Liver (tissue), 3 donors: Measurements from ENCODE around the gene SLIT1.

Experiments
- TAF1 ChIP-seq: conservative IDR thresholded peaks from 2 replicates; pipeline ENCODE4 v1.6.1; 2016; ENCODE audit warnings: antibody characterized with exemption, mild to moderate bottlenecking
- TF ChIP-seq, protein P1 (sequence below): fragments of 150-350 bp; IDR thresholded peaks from 2 replicates; pipeline ENCODE4 v1.5.1; 2017; ENCODE audit warnings: improper control_type of control experiment, low read depth, low read length; ENCODE audit not compliant: missing input control
- donor health status: healthy.
- donor health status: healthy.

- no peak for TF ChIP-seq TAF1
- TF ChIP-seq, protein P1, sequence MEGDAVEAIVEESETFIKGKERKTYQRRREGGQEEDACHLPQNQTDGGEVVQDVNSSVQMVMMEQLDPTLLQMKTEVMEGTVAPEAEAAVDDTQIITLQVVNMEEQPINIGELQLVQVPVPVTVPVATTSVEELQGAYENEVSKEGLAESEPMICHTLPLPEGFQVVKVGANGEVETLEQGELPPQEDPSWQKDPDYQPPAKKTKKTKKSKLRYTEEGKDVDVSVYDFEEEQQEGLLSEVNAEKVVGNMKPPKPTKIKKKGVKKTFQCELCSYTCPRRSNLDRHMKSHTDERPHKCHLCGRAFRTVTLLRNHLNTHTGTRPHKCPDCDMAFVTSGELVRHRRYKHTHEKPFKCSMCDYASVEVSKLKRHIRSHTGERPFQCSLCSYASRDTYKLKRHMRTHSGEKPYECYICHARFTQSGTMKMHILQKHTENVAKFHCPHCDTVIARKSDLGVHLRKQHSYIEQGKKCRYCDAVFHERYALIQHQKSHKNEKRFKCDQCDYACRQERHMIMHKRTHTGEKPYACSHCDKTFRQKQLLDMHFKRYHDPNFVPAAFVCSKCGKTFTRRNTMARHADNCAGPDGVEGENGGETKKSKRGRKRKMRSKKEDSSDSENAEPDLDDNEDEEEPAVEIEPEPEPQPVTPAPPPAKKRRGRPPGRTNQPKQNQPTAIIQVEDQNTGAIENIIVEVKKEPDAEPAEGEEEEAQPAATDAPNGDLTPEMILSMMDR = no peak
Measured at GRCh38 chr10:97063271-97063982, 122.3 kb downstream of the SLIT1 start.
